Colonic mucosa (tissue), 4 donors: ENCODE measurements around the gene ROCK1. TPM values are rescaled to one million over a fixed set of nuclear protein-coding genes. Genes with fewer than 3 reads are reported as not detected.

Experiments used
- DNase-seq: peaks from one replicate; pipeline ENCODE4 v3.0.0-alpha.2; 2020
- H3K27ac ChIP-seq: fragments of 200-600 bp; one replicate; pipeline ENCODE4 v1.8.0; 2021
- H3K27me3 ChIP-seq: fragments of 200-600 bp; one replicate; pipeline ENCODE4 v1.8.0; 2021
- H3K36me3 ChIP-seq: fragments of 200-600 bp; one replicate; pipeline ENCODE4 v1.8.0; 2021
- H3K4me1 ChIP-seq: fragments of 200-600 bp; one replicate; pipeline ENCODE4 v1.8.0; 2021; ENCODE audit warnings: mild to moderate bottlenecking
- H3K4me3 ChIP-seq: fragments of 200-600 bp; one replicate; pipeline ENCODE4 v1.8.0; 2021
- H3K9ac ChIP-seq, 2 donors: one replicate each; pipeline ENCODE4 v1.7.0; 2013; ENCODE audit warnings: control low read depth in 2 of 2, low read depth in 2 of 2, low read length in 2 of 2
- H3K9me3 ChIP-seq: fragments of 200-600 bp; one replicate; pipeline ENCODE4 v1.8.0; 2021
- intact Hi-C: fragments of 100-400 bp; cut with DNase I; formaldehyde crosslinking; loops from one replicate; pipeline ENCODE4 v1.14.1; 2022
- total RNA-seq, 2 donors: library from RNA; stranded (reverse); fragmentation: NEBNext Ultra II Directional in 1 of 2; extraction: Animal tissue kit (Norgen Biotek cat#: 25700) in 1 of 2; gene quantifications; one replicate each; pipeline ENCODE4 v1.2.1, GENCODE V29; 2021
- TF ChIP-seq, protein P1 (sequence below): fragments of 200-600 bp; IDR thresholded peaks from one replicate; pipeline ENCODE4 v1.8.0; 2022; ENCODE audit warnings: antibody characterized with exemption, mild to moderate bottlenecking
- donor health status: healthy.
- donor health status: DM: no; HTN: no; CAD: no.
- donor health status: DM: no; HTN: no; CAD: no.

Gene ROCK1
- total RNA-seq, 2 donors from 2014 or later: 28.9 to 39.5 TPM

GRCh38 chr18:21134895-21135294 is 23.3 kb upstream of the ROCK1 start:
- no peaks in the 10 kb centered on the region for H3K36me3 ChIP-seq
- DNase-seq: no peak
- no peaks in the 10 kb centered on the region for H3K27me3 ChIP-seq
- TF ChIP-seq, protein P1, sequence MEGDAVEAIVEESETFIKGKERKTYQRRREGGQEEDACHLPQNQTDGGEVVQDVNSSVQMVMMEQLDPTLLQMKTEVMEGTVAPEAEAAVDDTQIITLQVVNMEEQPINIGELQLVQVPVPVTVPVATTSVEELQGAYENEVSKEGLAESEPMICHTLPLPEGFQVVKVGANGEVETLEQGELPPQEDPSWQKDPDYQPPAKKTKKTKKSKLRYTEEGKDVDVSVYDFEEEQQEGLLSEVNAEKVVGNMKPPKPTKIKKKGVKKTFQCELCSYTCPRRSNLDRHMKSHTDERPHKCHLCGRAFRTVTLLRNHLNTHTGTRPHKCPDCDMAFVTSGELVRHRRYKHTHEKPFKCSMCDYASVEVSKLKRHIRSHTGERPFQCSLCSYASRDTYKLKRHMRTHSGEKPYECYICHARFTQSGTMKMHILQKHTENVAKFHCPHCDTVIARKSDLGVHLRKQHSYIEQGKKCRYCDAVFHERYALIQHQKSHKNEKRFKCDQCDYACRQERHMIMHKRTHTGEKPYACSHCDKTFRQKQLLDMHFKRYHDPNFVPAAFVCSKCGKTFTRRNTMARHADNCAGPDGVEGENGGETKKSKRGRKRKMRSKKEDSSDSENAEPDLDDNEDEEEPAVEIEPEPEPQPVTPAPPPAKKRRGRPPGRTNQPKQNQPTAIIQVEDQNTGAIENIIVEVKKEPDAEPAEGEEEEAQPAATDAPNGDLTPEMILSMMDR: no peak
- H3K4me3 ChIP-seq: no peak overlapping the region
- H3K9me3 ChIP-seq: no peaks in the 10 kb centered on the region
- no peak overlapping the region for H3K27ac ChIP-seq
- H3K4me1 ChIP-seq: no peaks in the 10 kb centered on the region
- H3K9ac ChIP-seq: no peak overlapping the region
- intact Hi-C loops: no loop called here

- no peaks in the 10 kb centered on the region for H3K9me3 ChIP-seq
- no peak overlapping the region for H3K27ac ChIP-seq
- intact Hi-C loops: no loop called here
- TF ChIP-seq, protein P1: no peak
- H3K36me3 ChIP-seq: no peaks in the 10 kb centered on the region
- H3K9ac ChIP-seq: no peak overlapping the region
- H3K4me1 ChIP-seq: no peaks in the 10 kb centered on the region
- DNase-seq: no peak
- no peaks in the 10 kb centered on the region for H3K27me3 ChIP-seq
- H3K4me3 ChIP-seq: no peak overlapping the region
Measured at GRCh38 chr18:21132398-21132918, 20.8 kb upstream of the ROCK1 start.

- Histone ChIP-seq H3K27me3 (no peaks in the 10 kb centered on the region), H3K9ac (no peak overlapping the region), H3K9me3 (no peaks in the 10 kb centered on the region), H3K36me3 (no peaks in the 10 kb centered on the region), H3K4me3 (no peak overlapping the region), H3K4me1 (no peaks in the 10 kb centered on the region), H3K27ac (no peak overlapping the region)
- TF ChIP-seq, protein P1: no peak
- intact Hi-C loops: no loop called here
- DNase-seq: no peak
Measured at GRCh38 chr18:21131698-21132227, 20.1 kb upstream of the ROCK1 start.

- no peaks in the 10 kb centered on the region for H3K27me3 ChIP-seq
- no peak overlapping the region for H3K27ac ChIP-seq
- H3K36me3 ChIP-seq: no peaks in the 10 kb centered on the region
- no peaks in the 10 kb centered on the region for H3K4me1 ChIP-seq
- TF ChIP-seq, protein P1: no peak
- H3K9ac ChIP-seq: no peak overlapping the region
- no peaks in the 10 kb centered on the region for H3K9me3 ChIP-seq
- intact Hi-C loops: no loop called here
- no peak overlapping the region for H3K4me3 ChIP-seq
- no peak for DNase-seq
Measured at GRCh38 chr18:21129566-21130216, 18.1 kb upstream of the ROCK1 start.

DNA sequence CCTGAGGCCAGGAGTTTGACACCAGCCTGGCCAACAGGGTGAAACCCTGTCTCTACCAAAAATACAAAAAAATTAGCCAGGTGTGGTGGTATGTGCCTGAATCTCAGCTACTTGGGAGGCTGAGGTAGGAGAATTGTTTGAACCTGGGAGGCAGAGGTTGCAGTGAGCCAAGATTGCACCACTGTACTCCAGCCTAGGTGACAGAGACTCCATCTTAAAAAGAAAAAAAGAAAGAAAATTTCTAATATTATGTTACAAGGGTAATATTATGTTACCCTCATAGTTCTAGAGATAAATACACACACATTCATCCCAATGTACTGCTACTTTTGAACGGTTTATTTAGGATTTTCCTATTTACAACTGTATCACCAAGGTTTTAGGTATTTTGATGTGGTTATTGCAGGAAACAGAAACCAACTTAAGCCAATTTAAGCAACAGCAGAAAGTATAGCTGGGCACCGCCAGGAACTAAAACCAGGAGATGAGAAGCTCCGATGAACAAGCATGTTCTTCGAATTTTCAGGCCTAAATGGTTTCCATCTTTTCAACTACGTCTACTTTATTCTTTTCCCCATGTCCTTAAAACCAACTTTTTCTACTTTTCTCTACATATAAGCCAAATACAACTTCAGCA is 11.8 kb upstream of the ROCK1 start:
- Histone ChIP-seq H3K4me1 (no peaks in the 10 kb centered on the region), H3K27me3 (no peaks in the 10 kb centered on the region), H3K36me3 (no peaks in the 10 kb centered on the region), H3K9me3 (no peaks in the 10 kb centered on the region), H3K9ac (no peak overlapping the region), H3K27ac (no peak overlapping the region), H3K4me3 (no peak overlapping the region)
- DNase-seq: no peak
- intact Hi-C loops: no loop called here
- TF ChIP-seq, protein P1: no peak
